Activated T-cell treated with anti-CD3 and anti-CD28 coated beads, Interleukin-2, amount 50 U/mL, for 72 hours (primary cell): ENCODE data around the gene CDCP1. TPM values are rescaled to one million over a fixed set of nuclear protein-coding genes. Genes with fewer than 3 reads are reported as not detected.

ENCODE experiments used
- ATAC-seq, 2 donors: fragments of 150-1000 bp; cut with Tn5 transposase; replicated peaks in 1 of 2; 2 replicates each; pipeline ENCODE4 v1.10.0; 2021; ENCODE audit warnings: moderate library complexity in 2 of 2, mild to moderate bottlenecking in 1 of 2
- DNase-seq, 2 donors: peaks; one replicate each; pipeline ENCODE4 v3.0.0; 2021 to 2022; ENCODE audit warnings: mixed read lengths in 1 of 2
- H3K27ac Mint-ChIP-seq: one replicate; pipeline ENCODE4 v1.8.0; 2022; ENCODE audit warnings: mild to moderate bottlenecking, moderate library complexity, mixed read lengths
- H3K27me3 Mint-ChIP-seq: one replicate; pipeline ENCODE4 v1.8.0; 2022; ENCODE audit warnings: low read depth, mixed read lengths
- H3K36me3 Mint-ChIP-seq, 2 donors: one replicate each; pipeline ENCODE4 v1.8.0; 2022; ENCODE audit warnings: mixed read lengths in 2 of 2, mild to moderate bottlenecking in 1 of 2; ENCODE audit not compliant: insufficient read depth in 2 of 2
- H3K4me1 Mint-ChIP-seq: one replicate; pipeline ENCODE4 v1.8.0; 2022; ENCODE audit warnings: low read depth, mixed read lengths
- H3K4me3 Mint-ChIP-seq, 2 donors: one replicate each; pipeline ENCODE4 v1.8.0; 2022; ENCODE audit warnings: mild to moderate bottlenecking in 2 of 2, mixed read lengths in 2 of 2, moderate library complexity in 2 of 2
- H3K9me3 Mint-ChIP-seq, 2 donors: one replicate each; pipeline ENCODE4 v1.8.0; 2022; ENCODE audit warnings: mixed read lengths in 2 of 2
- total RNA-seq, 2 donors: library from RNA; stranded (reverse); gene quantifications; one replicate each; pipeline ENCODE4 v1.2.3, GENCODE V29; 2022

CDCP1 gene
- total RNA-seq, 2 donors from 2014 or later = 1.2 to 2.8 TPM

GRCh38 chr3:45124956-45125355 is 21.2 kb downstream of the CDCP1 start:
- Mint-ChIP-seq H3K36me3 (no peaks in the 10 kb centered on the region), H3K9me3 (no peaks in the 10 kb centered on the region), H3K4me1 (peaks cover 16% of the 10 kb centered on the region), H3K27me3 (peaks cover 8% of the 10 kb centered on the region), H3K4me3 (no peak overlapping the region), H3K27ac (no peak overlapping the region)
- ATAC-seq = no peak
- no peak for DNase-seq

GRCh38 chr3:45124352-45124751 is 21.8 kb downstream of the CDCP1 start:
- Mint-ChIP-seq H3K27me3 (peaks cover 8% of the 10 kb centered on the region), H3K4me1 (peaks cover 16% of the 10 kb centered on the region), H3K9me3 (no peaks in the 10 kb centered on the region), H3K36me3 (no peaks in the 10 kb centered on the region), H3K27ac (no peak overlapping the region), H3K4me3 (no peak overlapping the region)
- no peak for DNase-seq
- no peak for ATAC-seq

- Mint-ChIP-seq H3K9me3 (no peaks in the 10 kb centered on the region), H3K4me3 (no peak overlapping the region), H3K27ac (no peak overlapping the region), H3K36me3 (no peaks in the 10 kb centered on the region), H3K27me3 (peaks cover 8% of the 10 kb centered on the region), H3K4me1 (peaks cover 19% of the 10 kb centered on the region)
- DNase-seq (no peak), ATAC-seq (no peak)
Observed at GRCh38 chr3:45123581-45124269, 22.5 kb downstream of the CDCP1 start.

GRCh38 chr3:45123030-45123429 is 23.1 kb downstream of the CDCP1 start:
- no peak for DNase-seq
- no peak overlapping the region for H3K4me3 Mint-ChIP-seq
- no peak overlapping the region for H3K27ac Mint-ChIP-seq
- peaks cover 26% of the 10 kb centered on the region for H3K4me1 Mint-ChIP-seq
- peak; percentile 36 to 51 for ATAC-seq
- H3K36me3 Mint-ChIP-seq = no peaks in the 10 kb centered on the region
- no peaks in the 10 kb centered on the region for H3K9me3 Mint-ChIP-seq
- peaks cover 8% of the 10 kb centered on the region for H3K27me3 Mint-ChIP-seq

- Mint-ChIP-seq H3K27ac (no peak overlapping the region), H3K27me3 (peaks cover 8% of the 10 kb centered on the region), H3K4me1 (peaks cover 34% of the 10 kb centered on the region), H3K36me3 (no peaks in the 10 kb centered on the region), H3K9me3 (no peaks in the 10 kb centered on the region), H3K4me3 (no peak overlapping the region)
- ATAC-seq (no peak), DNase-seq (no peak)
Observed at GRCh38 chr3:45120359-45121158, 25.6 kb downstream of the CDCP1 start.

GRCh38 chr3:45119824-45120358 is 26.3 kb downstream of the CDCP1 start:
- H3K27me3 Mint-ChIP-seq = peaks cover 8% of the 10 kb centered on the region
- ATAC-seq (no peak), DNase-seq (no peak)
- H3K4me3 Mint-ChIP-seq = no peak overlapping the region
- no peak overlapping the region for H3K27ac Mint-ChIP-seq
- no peaks in the 10 kb centered on the region for H3K36me3 Mint-ChIP-seq
- H3K4me1 Mint-ChIP-seq = peaks cover 39% of the 10 kb centered on the region
- no peaks in the 10 kb centered on the region for H3K9me3 Mint-ChIP-seq

GRCh38 chr3:45119376-45119775 is 26.8 kb downstream of the CDCP1 start:
- Mint-ChIP-seq H3K27me3 (peaks cover 8% of the 10 kb centered on the region), H3K4me1 (peaks cover 44% of the 10 kb centered on the region), H3K4me3 (no peak overlapping the region), H3K9me3 (no peaks in the 10 kb centered on the region), H3K36me3 (no peaks in the 10 kb centered on the region), H3K27ac (no peak overlapping the region)
- DNase-seq = no peak
- ATAC-seq = no peak

GRCh38 chr3:45118615-45119071 is 27.5 kb downstream of the CDCP1 start:
- Mint-ChIP-seq H3K27me3 (peaks cover under 1% of the 10 kb centered on the region), H3K27ac (peak overlapping the region; percentile 2), H3K36me3 (no peaks in the 10 kb centered on the region), H3K4me1 (peaks cover 44% of the 10 kb centered on the region), H3K9me3 (no peaks in the 10 kb centered on the region), H3K4me3 (peak overlapping the region; percentile 6 to 72)
- DNase-seq = no peak
- peak in 1 of 2 donors; percentile 41 for ATAC-seq

GRCh38 chr3:45116350-45116749 is 29.8 kb downstream of the CDCP1 start:
- Mint-ChIP-seq H3K27ac (no peak overlapping the region), H3K4me3 (no peak overlapping the region), H3K36me3 (peaks cover 0 to 2% of the 10 kb centered on the region in 2 donors), H3K9me3 (no peaks in the 10 kb centered on the region), H3K27me3 (no peaks in the 10 kb centered on the region), H3K4me1 (peaks cover 46% of the 10 kb centered on the region)
- no peak for ATAC-seq
- DNase-seq = no peak

- Mint-ChIP-seq H3K36me3 (peaks cover 1 to 2% of the 10 kb centered on the region in 2 donors), H3K27ac (no peak overlapping the region), H3K27me3 (no peaks in the 10 kb centered on the region), H3K4me3 (no peak overlapping the region), H3K4me1 (peaks cover 62% of the 10 kb centered on the region), H3K9me3 (no peaks in the 10 kb centered on the region)
- DNase-seq (no peak), ATAC-seq (peak; percentile 18 to 54)
Observed at GRCh38 chr3:45113625-45114050, 32.5 kb downstream of the CDCP1 start.

- ATAC-seq = no peak
Observed at GRCh38 chr3:45112939-45113338, 33.2 kb downstream of the CDCP1 start.

GRCh38 chr3:45110509-45110833 is 35.7 kb downstream of the CDCP1 start:
- Mint-ChIP-seq H3K27ac (no peak overlapping the region), H3K9me3 (no peaks in the 10 kb centered on the region), H3K27me3 (no peaks in the 10 kb centered on the region), H3K4me3 (peak overlapping the region; percentile 56 to 62), H3K4me1 (peaks cover 70% of the 10 kb centered on the region), H3K36me3 (peaks cover 2 to 3% of the 10 kb centered on the region in 2 donors)
- DNase-seq (no peak), ATAC-seq (no peak)

More at GRCh38 chr3:45112939-45113338, 33.2 kb downstream of the CDCP1 start:
- Mint-ChIP-seq H3K27me3 (no peaks in the 10 kb centered on the region), H3K4me3 (no peak overlapping the region), H3K36me3 (peaks cover 1 to 2% of the 10 kb centered on the region in 2 donors), H3K4me1 (peaks cover 55% of the 10 kb centered on the region), H3K9me3 (no peaks in the 10 kb centered on the region), H3K27ac (no peak overlapping the region)
- DNase-seq = no peak

GRCh38 chr3:45109771-45110508 is 36.2 kb downstream of the CDCP1 start:
- DNase-seq (peak; percentile 16 to 17), ATAC-seq (peak in 1 of 2 donors; percentile 56)
- H3K36me3 Mint-ChIP-seq = peaks cover 2 to 3% of the 10 kb centered on the region in 2 donors
- peaks cover 71% of the 10 kb centered on the region for H3K4me1 Mint-ChIP-seq
- H3K27me3 Mint-ChIP-seq = no peaks in the 10 kb centered on the region
- H3K4me3 Mint-ChIP-seq = peak overlapping the region; percentile 56 to 62
- H3K9me3 Mint-ChIP-seq = no peaks in the 10 kb centered on the region
- peak overlapping the region; percentile 0 for H3K27ac Mint-ChIP-seq
